RCC 7860 (cell line): ENCODE data around the gene ZNF275.
"Not testable (repeated sequence)": the region's sequence is repeated elsewhere in the genome, so short reads cannot be mapped to it uniquely, and the experiment has no call there.

Experiments
- DNase-seq: peaks from one replicate; pipeline ENCODE4 v3.0.0-alpha.2; 2015; ENCODE audit warnings: low spot score
- FAIRE-seq: peaks from 2 replicates; lab custom pipeline; 2012; peaks lifted over from hg19 to GRCh38; lab: Jason Lieb, UNC

The ZNF275 gene

DNA sequence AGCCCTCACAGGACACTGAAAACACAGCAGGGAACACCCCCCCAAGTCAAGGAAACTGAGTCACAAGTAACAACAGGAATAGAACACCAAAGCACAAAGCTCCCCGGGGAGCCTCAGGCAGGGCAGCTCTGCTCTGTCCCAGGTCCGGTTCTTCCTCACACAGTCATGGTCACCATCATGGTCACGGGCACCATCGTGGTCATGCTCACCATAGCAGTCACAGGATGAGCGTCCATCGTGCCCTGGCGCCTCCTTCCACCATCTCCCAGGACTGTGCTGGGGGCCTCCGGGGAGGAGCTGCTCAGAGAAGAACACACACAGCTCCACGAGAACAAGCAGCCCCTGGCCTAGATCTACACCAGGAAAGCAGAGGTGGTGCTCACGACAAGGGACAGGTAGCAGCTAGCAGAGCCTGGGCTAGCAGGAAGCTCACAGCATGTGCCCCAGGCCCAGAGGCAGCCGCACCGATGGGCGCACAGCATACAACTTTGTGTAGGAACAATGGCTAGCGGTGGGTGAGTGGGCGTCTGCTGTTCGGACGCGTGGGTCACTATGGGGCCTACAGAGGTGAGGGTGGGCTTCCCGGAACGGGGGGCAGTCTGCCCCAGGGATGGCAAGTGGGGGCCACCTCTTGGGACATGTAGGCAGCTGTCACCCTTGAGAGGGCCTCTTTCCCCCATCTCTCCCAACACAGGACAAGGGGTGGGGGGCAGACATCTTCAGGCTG is 15.8 kb upstream of the ZNF275 start:
- DNase-seq: no peak
- FAIRE-seq: no peak

DNA sequence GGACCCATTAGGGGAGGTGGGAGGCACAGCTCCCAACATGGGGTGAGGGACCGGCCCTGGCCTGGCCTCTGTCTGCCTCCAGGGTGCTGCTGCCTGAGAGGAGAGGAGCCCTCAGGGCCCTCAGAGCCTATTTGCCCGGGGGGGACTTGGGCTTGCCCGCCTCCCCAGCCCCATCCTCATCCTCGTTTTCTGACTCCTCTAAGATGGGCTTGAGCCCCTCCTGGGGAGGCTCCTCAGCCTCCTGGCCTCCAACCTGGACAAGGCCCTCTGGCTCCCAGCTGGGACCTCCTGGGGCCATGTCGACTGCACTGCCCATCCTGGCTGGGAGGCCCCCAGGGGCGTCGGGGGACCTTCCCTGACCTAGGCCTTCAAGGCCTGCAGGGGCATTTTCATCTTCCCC is 15.1 kb upstream of the ZNF275 start:
- DNase-seq (no peak), FAIRE-seq (no peak)

DNA sequence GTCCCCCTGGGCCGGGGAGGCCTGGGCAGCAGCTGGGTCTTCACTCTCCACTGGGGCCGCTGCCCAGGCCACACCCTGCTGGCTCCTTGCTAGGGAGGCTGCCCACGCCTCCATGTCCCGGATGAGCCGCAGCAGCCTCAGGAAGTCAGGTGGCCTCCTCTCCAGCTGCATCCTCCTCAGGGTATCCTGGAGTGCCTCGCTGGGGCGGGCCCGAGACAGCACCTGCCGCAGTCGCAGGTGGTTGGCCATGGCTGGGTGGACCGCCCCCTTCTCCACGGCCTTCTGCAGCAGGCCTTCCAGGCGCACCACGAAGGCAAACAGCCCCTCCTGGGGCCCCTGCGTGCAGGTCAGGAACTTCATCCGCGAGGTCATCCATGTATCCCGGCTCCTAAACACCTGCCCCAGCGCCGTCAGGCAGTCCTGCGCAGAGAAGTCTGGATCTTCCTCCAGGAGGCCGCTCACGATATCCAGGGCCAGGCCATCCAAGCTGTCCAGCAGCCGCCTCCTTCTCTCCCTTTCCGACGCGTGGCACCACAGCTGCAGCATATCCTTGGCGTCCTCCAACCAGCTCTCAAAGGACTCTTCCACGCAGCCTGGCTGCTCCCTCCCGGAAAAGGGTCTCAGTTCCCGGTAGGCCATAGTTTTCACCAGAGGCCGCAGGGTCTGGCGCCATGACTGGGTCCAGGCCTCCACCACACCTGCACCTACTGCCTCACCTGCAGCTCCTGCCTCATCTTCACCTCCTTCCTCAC is 14.5 kb upstream of the ZNF275 start:
- no peak for FAIRE-seq

DNA sequence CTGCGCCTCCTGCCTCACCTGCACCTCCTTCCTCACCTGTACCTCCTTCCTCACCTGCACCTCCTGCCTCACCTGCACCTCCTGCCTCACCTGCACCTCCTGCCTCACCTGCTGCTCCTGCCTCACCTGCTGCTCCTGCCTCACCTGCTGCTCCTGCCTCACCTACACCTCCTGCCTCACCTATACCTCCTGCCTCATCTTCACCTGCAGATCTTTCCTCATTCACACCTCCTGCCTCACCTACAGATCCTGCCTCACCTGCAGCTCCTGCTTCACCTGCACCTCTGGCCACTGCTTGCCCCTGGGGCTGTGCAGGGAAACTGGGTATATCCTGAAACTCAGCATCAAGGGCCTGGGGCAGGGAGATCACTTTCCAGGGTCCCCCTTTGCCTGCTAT is 13.9 kb upstream of the ZNF275 start:
- not testable (repeated sequence) for FAIRE-seq, DNase-seq

More for the DNA sequence above, 14.5 kb upstream of the ZNF275 start:
- DNase-seq: no peak

DNA sequence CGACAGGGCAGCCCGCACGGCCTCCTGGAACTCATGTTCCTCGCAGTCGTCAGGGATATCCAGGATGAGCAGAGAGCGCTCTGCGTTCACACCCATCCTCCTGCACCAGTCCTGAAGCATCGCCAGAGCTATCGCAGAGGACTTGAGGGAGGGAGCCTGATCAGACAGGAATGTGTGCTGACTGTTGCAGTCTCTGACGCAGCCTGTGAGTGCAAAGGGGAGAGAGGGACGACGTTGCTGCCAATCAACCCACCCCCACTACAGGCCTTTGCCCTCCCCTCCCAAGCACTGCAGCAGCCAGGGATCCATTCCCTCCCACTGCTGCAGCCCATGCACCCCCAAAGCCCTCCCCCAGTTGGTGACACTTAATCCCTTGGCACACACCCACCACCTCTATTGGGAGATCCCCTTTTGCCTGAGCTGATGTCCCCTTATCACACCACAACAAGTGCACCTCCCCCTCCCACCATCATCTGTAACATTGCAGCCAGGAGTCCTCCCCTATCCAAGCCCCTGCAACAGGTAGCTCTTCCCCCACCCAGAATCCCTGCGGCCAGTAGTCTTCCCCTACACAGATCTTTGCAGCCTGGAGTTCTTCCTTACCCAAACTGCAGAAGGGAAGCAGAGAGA is 13.3 kb upstream of the ZNF275 start:
- DNase-seq: no peak
- FAIRE-seq: no peak

DNA sequence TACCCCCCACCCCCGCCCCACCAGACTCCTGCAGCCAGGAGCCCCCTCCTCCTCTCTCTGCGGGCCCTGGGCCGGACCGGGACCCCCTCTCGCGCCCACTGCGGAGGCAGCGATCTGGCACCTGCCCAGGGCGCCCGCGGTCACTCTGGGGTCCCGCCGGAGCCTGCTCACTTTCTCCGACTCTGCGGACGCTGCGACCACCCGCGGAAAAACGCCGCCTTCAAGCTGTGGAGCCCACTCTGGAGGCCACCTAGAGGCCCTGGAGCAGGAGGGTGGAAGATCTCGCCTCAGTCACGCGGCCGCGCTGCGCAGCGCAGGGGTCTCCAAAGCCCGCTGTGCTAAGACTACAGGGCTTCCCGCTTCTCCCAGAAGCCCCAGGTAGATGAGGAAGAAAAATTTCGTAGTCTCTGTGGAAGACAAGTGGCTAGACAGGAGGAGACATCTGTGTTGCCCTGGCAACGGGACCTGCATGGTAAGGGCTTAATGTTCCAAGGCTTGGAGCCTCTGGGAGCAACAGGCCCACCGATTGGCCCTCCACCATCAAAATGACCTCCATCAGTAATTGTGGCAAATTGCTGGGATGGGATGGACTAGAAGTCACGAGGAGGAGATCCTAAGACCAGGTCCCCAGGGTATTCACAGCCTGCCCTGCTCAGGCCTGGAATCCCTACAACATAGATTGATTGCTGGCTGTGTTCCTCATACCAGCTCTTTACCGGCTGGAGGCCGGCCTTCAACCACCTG is 12.4 kb upstream of the ZNF275 start, which contains the start of gene PNMA6F:
Gene PNMA6F (minus strand): TSS at position 387 of the 744 bp plus-strand sequence. CDS start 1,093 bp downstream, outside the sequence.
- FAIRE-seq (no peak), DNase-seq (no peak)

DNA sequence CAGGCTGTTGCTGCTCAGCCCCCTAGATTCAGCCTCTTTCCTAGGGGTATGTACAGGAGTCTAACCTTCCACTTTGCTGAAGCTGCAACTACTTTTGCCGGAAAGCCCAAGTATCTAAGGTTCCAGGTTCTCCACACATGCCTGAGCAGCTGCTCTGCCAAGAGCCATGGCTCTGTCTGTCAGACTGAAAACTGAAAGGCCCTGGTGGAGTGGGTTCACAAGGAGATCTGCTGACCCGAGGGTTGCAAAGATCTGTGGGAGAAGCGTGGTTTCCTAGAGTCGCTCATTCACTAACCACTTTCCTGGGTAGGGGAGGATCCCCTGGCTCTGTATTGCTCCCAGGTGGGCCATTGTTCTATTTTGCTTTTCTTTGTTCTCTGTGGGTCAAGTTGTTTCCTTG is 6.4 kb upstream of the ZNF275 start:
- DNase-seq (no peak), FAIRE-seq (no peak)

DNA sequence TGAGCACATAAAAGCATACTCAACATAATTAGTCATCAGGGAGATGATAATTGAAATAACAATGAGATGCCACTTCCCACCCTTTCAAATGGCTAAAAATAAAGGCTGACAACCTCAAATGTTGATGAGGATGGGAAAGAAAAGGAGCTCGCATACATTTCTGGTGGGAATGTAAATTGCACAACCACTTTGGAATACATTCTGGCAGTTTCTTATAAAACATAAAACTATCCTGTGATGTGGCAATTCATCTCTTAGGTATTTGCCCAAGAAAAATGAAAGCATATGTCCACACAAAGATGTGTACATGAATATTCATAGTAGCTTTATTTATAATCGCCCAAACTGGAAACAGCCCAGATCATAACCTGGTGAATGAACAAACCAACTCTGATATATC is 687 bp upstream of the ZNF275 start:
- FAIRE-seq: no peak
- no peak for DNase-seq

DNA sequence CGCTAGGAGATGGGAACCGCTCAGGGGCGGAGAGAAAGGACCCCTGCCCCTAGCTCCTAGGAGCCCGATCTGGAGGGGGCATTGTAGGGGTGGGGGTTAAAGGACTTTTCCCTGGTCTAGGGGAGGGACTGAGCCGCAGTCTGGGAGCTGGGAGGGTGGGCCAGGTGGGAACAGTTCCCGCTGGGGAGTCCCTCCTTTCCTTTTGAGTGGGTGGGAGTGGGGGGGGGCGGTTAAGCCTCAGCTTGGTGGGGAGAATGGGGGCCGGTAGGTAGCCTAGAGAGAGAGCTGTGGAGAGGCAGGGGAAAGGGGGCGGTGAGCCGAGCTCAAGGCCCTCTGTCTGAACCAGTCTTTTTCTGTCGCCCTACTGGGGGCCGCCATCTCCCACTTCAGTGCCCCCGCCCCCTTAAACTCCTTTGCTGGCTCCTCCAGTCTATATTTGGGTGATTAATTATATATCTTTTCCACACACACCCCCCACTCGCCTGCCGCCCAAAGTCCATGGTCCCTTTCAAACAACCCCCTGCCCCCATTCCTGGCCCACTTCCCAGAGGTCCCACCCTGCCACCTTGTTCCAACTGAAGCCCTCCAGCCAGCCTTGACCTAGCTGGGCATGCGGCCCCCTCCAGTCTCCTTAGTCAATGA is 822 bp downstream of the ZNF275 start:
- no peak for FAIRE-seq
- no peak for DNase-seq

DNA sequence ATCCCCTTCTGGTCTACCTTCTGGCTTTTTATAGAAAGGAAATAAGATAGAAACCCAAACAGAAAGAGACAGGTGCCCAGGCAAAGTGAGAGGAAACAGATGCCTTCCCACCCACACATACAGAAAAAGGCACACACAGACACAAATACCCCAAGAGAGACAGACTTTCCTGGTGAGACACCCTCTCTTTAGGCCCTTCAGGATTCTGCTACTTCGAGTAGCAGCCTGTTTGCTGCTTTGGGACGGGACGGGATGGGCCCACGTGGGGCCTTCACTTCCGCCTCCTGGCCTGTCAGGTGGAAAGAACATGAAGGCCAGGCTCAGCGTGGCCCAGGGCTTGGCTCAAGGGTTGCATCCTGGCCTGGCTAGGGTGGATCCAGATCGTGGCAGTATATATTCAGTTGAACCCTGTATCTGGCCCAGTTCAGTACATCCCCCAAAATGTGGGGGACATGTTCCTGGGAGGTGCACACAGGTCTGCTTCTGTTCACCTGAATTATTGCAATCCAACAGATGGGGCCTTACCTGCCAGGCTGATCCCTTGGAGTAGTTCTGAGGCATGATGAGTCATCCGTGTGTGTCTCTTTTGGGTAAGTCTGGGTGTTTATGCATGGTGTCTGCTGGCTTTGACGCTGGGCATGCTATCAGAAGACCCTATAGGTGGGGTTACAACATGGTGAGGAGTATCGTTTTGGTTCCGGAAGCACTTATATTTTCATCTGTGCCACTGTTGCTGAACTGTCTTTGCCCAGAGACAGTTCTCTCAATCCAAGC is 2.4 kb downstream of the ZNF275 start:
- no peak for DNase-seq

DNA sequence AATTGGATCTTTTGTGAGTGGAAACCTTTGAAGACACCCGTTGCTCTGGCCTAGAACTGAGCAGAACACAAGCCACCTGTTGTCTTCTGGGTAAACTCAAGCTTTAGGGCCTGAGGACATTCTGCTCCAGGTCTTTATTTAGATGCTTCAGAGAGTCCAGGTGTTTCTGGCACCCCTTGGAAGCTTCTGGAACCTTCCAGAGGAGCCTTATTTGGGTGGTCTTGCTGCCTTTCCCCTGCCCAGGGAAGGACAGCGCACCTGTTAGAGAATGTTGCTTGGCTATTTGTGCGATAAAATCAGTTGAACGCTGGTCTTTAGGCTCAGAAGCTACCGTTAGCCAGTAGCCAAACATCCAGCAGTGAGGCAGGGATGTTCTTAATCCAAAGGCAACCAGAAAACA is 3.0 kb downstream of the ZNF275 start:
- FAIRE-seq (no peak), DNase-seq (no peak)

More for the DNA sequence above, 2.4 kb downstream of the ZNF275 start:
- no peak for FAIRE-seq

DNA sequence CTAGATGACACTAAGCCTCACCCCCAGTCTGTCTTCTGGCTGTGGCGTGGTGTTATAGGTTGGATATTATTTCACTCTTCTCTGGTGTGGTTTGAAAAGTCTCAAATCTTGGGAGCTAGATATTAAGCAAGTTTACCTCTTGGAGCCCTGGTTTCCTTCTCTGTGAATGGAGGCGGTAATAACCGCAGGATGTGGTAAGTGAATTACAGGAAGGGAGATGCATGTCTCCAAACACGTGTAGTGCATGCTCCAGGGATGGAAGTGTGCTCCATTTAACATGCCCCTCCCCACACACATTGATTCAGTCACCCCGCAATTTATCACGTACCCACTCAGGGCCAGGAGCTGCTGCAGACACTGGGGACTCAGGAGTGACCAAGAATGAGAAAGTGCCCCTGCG is 4.9 kb downstream of the ZNF275 start:
- DNase-seq (no peak), FAIRE-seq (no peak)

DNA sequence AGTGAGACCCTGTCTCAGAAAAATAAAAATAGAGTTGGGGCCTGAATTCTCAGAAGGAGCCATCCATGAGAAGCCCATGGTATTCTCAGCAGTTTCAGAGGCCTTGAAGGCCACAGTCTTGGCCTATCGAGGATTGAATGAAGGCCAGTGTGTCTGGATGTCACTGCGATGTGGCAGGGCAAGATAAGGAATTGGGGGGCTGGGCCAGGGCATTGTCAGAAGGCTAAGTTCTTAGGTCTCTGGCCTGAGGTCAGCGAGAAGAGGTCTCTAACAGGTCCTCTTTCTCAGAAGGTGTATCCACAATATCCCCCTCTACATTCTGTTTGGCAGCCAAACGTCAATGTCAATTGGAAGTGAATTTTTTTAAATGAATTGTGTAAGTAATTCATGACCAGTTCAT is 5.7 kb downstream of the ZNF275 start:
- DNase-seq: no peak
- no peak for FAIRE-seq

DNA sequence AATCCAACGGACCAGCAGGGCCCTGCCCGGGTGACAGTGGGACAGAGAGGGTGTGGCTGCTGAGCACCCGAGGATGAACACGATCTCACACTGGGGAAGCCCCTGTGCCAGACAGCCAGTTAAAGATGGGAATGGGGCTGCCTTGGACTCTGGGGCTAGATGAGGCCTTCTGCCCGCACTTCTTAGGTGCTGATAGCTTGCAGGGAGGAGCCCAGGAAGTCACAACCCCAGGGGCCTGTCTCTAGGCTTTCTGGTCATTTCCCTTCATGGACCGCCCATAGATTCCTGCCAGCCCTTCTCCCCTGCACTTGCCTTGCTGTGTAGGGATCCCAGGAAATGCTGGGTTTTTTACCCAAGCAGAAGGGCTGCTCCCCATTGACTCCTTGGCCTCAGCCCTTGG is 6.2 kb downstream of the ZNF275 start:
- DNase-seq: no peak
- FAIRE-seq: no peak

DNA sequence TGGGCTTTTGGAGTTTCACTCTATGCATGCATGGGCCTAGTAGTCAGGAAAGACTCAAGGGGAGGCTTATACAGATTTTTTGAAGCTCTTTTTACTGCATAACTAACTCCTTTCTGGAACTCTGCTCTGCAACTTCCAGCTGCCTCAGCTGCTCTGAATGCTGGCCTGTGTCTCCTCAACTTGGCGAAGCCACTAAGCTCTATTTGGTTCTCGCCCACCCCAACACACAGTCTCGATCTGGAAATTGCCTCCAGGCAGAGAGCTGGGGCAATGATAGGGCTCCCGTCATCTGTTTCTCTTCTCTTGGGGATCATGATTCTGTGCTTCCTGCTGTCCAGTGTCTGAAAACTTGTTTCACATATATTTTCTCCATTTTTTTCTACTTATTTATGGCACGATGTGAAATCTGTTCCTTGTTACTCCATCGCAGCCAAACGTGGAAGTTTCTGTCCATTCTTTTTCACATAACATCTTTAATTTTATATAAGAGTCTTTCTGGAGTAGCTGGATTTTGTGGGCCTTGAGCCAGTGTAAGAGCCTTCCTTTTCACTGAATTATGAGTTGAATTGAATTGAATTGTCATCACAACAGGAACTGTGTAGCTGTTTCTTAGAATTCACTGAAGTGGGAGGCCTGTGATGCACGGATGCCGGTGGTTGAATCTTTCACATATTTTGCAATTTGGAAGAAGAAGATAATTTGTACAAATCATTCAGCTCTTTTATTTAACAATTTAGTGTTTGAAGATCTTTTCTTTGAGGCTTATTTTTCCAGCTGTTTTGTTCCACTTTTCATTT is 9.0 kb downstream of the ZNF275 start:
- FAIRE-seq: no peak
- DNase-seq: no peak

DNA sequence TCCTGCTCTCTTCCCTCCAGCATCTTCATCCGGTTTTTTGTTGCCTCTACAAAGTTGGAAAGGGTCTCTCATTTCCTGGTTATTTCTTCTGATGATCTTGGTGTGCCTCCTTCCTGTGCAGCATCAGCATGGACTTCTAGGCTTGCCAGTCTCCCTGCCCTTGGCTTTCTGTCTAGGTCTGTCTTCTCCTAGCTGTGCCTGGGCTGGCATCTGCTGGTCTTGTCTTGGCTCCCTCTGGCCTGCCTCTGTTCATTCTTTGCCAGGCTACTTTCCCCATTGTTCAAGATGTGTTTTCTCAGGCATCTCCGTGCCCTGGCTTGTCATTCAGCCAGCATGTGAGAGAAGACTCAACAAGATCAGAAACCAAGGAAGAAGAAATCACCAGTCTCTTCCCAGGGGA is 9.7 kb downstream of the ZNF275 start:
- FAIRE-seq: no peak
- no peak for DNase-seq

DNA sequence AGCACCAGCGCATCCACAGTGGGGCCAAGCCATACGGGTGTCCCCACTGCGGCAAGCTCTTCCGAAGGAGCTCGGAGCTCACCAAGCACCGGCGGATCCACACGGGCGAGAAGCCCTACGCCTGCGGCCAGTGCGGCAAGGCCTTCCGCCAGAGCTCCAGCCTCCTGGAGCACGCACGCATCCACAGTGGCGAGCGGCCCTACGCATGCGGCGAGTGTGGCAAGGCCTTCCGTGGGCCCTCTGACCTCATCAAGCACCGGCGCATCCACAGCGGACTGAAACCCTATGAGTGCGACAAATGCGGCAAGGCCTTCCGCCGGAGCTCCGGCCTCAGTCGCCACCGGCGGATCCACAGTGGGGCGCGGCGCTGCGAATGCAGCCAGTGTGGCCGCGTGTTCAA is 13.6 kb downstream of the ZNF275 start:
- DNase-seq (no peak), FAIRE-seq (no peak)

DNA sequence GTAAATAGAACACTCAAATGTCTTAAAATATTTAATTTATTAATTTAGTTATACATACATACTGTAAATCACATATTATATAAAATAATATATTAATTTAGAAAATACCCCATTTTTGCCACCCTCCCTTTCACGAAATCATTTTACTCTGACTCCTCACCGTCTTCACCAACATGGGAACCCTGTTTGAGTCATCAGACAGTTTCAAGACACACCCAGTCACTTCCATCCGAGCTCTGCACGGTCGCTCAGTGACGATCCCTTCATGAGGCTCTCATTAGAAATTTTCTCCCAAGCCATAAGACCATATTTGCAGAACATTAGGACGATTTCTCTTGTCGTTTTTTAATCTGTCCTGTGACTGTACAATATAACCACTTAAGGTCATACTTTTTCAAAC is 14.5 kb downstream of the ZNF275 start:
- FAIRE-seq (no peak), DNase-seq (no peak)

DNA sequence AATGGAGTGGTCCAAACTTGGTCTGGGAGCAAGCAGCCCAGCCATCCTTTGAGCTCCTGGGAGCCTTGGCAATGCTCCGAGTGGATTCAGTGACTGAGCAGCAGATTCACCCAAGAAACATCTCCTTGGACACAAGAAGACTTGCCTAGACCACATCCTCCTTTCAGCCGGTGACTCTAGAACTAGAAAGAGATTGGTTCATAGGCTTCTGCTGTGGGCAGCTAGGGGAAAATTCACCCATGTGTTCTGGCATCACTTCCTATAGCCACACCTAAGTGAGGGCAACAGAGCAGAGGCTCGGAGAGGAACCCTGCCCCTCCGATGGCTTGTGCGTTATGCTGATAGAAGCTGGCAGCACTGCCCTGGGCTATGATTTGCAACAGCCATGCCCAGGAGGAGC is 16.0 kb downstream of the ZNF275 start:
- DNase-seq: no peak
- FAIRE-seq: no peak
